K562 (cell line): ENCODE data around the gene RYR3.

Experiments
- PBX2 ChIP-seq, 2 experiments: IDR thresholded peaks in 1 of 2; conservative IDR thresholded peaks in 1 of 2; 2 replicates each; pipeline ENCODE4 v1.6.1; 2016; ENCODE audit warnings: low read depth in 2 of 2, mild to moderate bottlenecking in 1 of 2, missing compliant biosample characterization in 1 of 2, missing genetic modification characterization in 1 of 2, moderate library complexity in 1 of 2
- POLR2AphosphoS5 ChIP-seq: IDR thresholded peaks from 2 replicates; pipeline ENCODE4 v1.6.1; 2011; ENCODE audit warnings: mild to moderate bottlenecking, low read depth, low read length, moderate library complexity; ENCODE audit not compliant: control insufficient read depth, insufficient read depth
- RB1 ChIP-seq: fragments of 450-650 bp; IDR thresholded peaks from 2 replicates; pipeline ENCODE4 v1.6.1; 2017; ENCODE audit warnings: low read depth, mild to moderate bottlenecking
- SIN3A ChIP-seq, 2 experiments: fragments of 150-350 bp in 1 of 2; IDR thresholded peaks; 2 replicates each; pipeline ENCODE4 v1.6.1; 2011 to 2016; ENCODE audit warnings: borderline replicate concordance in 2 of 2, low read depth in 2 of 2, low read length in 2 of 2, mild to moderate bottlenecking in 2 of 2, moderate library complexity in 2 of 2; ENCODE audit not compliant: control insufficient read depth in 1 of 2
- THRA ChIP-seq: fragments of 450-650 bp; IDR thresholded peaks from 2 replicates; pipeline ENCODE4 v1.6.1; 2017; ENCODE audit warnings: mild to moderate bottlenecking, moderate library complexity
- USF1 ChIP-seq: sonication (generic); formaldehyde crosslinking; IDR thresholded peaks from 2 replicates; pipeline ENCODE4 v1.9.0; 2022; ENCODE audit warnings: mild to moderate bottlenecking, missing genetic modification reagents
- ZNF592 ChIP-seq: fragments of 450-650 bp; IDR thresholded peaks from 2 replicates; pipeline ENCODE4 v1.6.1; 2017; ENCODE audit warnings: antibody characterized with exemption, mild to moderate bottlenecking

GRCh38 chr15:33443708-33444107, 132.9 kb downstream of the RYR3 start:
- TF ChIP-seq ZNF592 (no peak), USF1 (CRISPR knock-in tag) (no peak), RB1 (no peak), THRA (no peak), POLR2AphosphoS5 (no peak), PBX2 (CRISPR knock-in tag; IDR thresholded peaks at IDR 0.05; ENCODE audit: low read depth) (no peak), PBX2 (tag; conservative IDR thresholded peaks at IDR 0.05; ENCODE audit: low read depth) (no peak), SIN3A (IDR thresholded peaks at IDR 0.05; ENCODE audit: borderline replicate concordance in 2 of 2, control insufficient read depth in 1 of 2, low read depth in 2 of 2, low read length in 2 of 2) (no peak)
